ENCODE measurements around the gene CEACAM18.
"Not testable (repeated sequence)": the region's sequence is repeated elsewhere in the genome, so short reads cannot be mapped to it uniquely, and the experiment has no call there.

GRCh38 chr19:51447510-51447909, 30.8 kb upstream of the CEACAM18 start:
- not testable (repeated sequence) for TF ChIP-seq CTCF (conservative IDR thresholded peaks at IDR 0.05 in 1 of 2, IDR thresholded peaks at IDR 0.05 in 1 of 2; ENCODE audit: extremely low read depth in 1 of 2, insufficient read depth in 1 of 2, low read depth in 1 of 2, low read length in 2 of 2); EZH2 (IDR thresholded peaks at IDR 0.05; ENCODE audit: borderline replicate concordance, low read length)
